ENCODE data around the gene SSBP3.

Gene SSBP3

GRCh38 chr1:54305906-54306514, 100.2 kb downstream of the SSBP3 start:
- no peak for DNase-seq (ENCODE audit: insufficient read length, low spot score)
- FAIRE-seq: no peak
- TF ChIP-seq CTCF (IDR thresholded peaks at IDR 0.05; ENCODE audit: insufficient read depth, missing control alignments): no peak

GRCh38 chr1:54304518-54304917, 101.7 kb downstream of the SSBP3 start:
- TF ChIP-seq CTCF (IDR thresholded peaks at IDR 0.05; ENCODE audit: insufficient read depth, missing control alignments): no peak
- DNase-seq (ENCODE audit: insufficient read length, low spot score): no peak
- no peak for FAIRE-seq

GRCh38 chr1:54302951-54303843, 103.0 kb downstream of the SSBP3 start:
- no peak for DNase-seq (ENCODE audit: insufficient read length, low spot score)
- no peak for FAIRE-seq
- TF ChIP-seq CTCF (IDR thresholded peaks at IDR 0.05; ENCODE audit: insufficient read depth, missing control alignments): no peak

GRCh38 chr1:54302549-54302948, 103.6 kb downstream of the SSBP3 start:
- no peak for DNase-seq (ENCODE audit: insufficient read length, low spot score)
- TF ChIP-seq CTCF (IDR thresholded peaks at IDR 0.05; ENCODE audit: insufficient read depth, missing control alignments): no peak
- FAIRE-seq: no peak

- TF ChIP-seq CTCF (IDR thresholded peaks at IDR 0.05; ENCODE audit: insufficient read depth, missing control alignments): no peak
- DNase-seq (ENCODE audit: insufficient read length, low spot score) (no peak), FAIRE-seq (no peak)
Measured at GRCh38 chr1:54301497-54301896, 104.7 kb downstream of the SSBP3 start.

- DNase-seq (ENCODE audit: insufficient read length, low spot score) (no peak), FAIRE-seq (peak; percentile 51)
- TF ChIP-seq CTCF (IDR thresholded peaks at IDR 0.05; ENCODE audit: insufficient read depth, missing control alignments): no peak
Measured at GRCh38 chr1:54300401-54300800, 105.8 kb downstream of the SSBP3 start.

GRCh38 chr1:54299037-54299436, 107.2 kb downstream of the SSBP3 start:
- no peak for FAIRE-seq
- no peak for DNase-seq (ENCODE audit: insufficient read length, low spot score)
- TF ChIP-seq CTCF (IDR thresholded peaks at IDR 0.05; ENCODE audit: insufficient read depth, missing control alignments): no peak

Measured in D721Med (cell line).